Prostate gland (tissue), 2 donors: ENCODE data around the gene PCDHB9. TPM values are rescaled to one million over a fixed set of nuclear protein-coding genes. Genes with fewer than 3 reads are reported as not detected.
"Not testable (repeated sequence)": the region's sequence is repeated elsewhere in the genome, so short reads cannot be mapped to it uniquely, and the experiment has no call there.

Experiments used
- DNase-seq: peaks from one replicate; pipeline ENCODE4 v3.0.0-alpha.2; 2019; ENCODE audit warnings: low spot score
- H3K27ac ChIP-seq, 2 donors: fragments of 200-600 bp; sonication (generic); 2 replicates each; pipeline ENCODE4 v1.5.1; 2017 to 2019
- H3K27me3 ChIP-seq: fragments of 200-600 bp; sonication (generic); replicated peaks from 2 replicates; pipeline ENCODE4 v1.5.1; 2019; ENCODE audit not compliant: insufficient read depth
- H3K36me3 ChIP-seq, 2 donors: fragments of 200-600 bp; sonication (generic); 1 replicate in 1 of 2; 2 replicates in 1 of 2; pipeline versions ENCODE4 v1.5.1 to v1.8.1; 2017 to 2019
- H3K4me1 ChIP-seq: fragments of 200-600 bp; sonication (generic); replicated peaks from 2 replicates; pipeline ENCODE4 v1.5.1; 2019
- H3K4me3 ChIP-seq, 2 donors: fragments of 200-600 bp; sonication (generic); 2 replicates each; pipeline ENCODE4 v1.5.1; 2017 to 2019
- H3K9me3 ChIP-seq: fragments of 200-600 bp; sonication (generic); 2 replicates; pipeline ENCODE4 v1.5.1; 2017
- POLR2A ChIP-seq: fragments of 450-650 bp; IDR thresholded peaks from one replicate; pipeline ENCODE4 v1.6.1; 2016; ENCODE audit warnings: antibody characterized with exemption, mild to moderate bottlenecking
- POLR2AphosphoS5 ChIP-seq: sonication (generic); formaldehyde crosslinking; IDR thresholded peaks from one replicate; pipeline ENCODE4 v1.6.1; 2017; ENCODE audit warnings: antibody characterized with exemption
- WGBS: methylation state at CpG from one replicate; pipeline ENCODE4 v1.1.5; 2018; 5-methylcytosine and 5-hydroxymethylcytosine counted together
- intact Hi-C: fragments of 100-400 bp; cut with DNase I; formaldehyde crosslinking; loops from one replicate; pipeline ENCODE4 v1.14.2; 2022
- total RNA-seq, 2 donors: library from RNA; depleted of rRNA; stranded (reverse); fragments of >200 nt; gene quantifications; one replicate each; pipeline ENCODE4 v1.1.0, GENCODE V29; 2016
- TF ChIP-seq, protein P1 (sequence below), 4 experiments: fragments of 200-600 bp in 2 of 4; fragments of 450-650 bp in 2 of 4; sonication (generic) in 2 of 4; IDR thresholded peaks; 1 replicate in 3 of 4; 2 replicates in 1 of 4; pipeline ENCODE4 v1.5.1; 2016 to 2019; ENCODE audit warnings: antibody characterized with exemption in 4 of 4, mild to moderate bottlenecking in 2 of 4, moderate library complexity in 2 of 4

PCDHB9 gene
- total RNA-seq, 2 donors from 2014 or later: 1.0 to 4.2 TPM

- H3K9me3 ChIP-seq, H3K27me3 ChIP-seq, intact Hi-C loops, H3K4me3 ChIP-seq, H3K36me3 ChIP-seq, H3K27ac ChIP-seq, H3K4me1 ChIP-seq: not testable (repeated sequence)
- TF ChIP-seq, protein P1, sequence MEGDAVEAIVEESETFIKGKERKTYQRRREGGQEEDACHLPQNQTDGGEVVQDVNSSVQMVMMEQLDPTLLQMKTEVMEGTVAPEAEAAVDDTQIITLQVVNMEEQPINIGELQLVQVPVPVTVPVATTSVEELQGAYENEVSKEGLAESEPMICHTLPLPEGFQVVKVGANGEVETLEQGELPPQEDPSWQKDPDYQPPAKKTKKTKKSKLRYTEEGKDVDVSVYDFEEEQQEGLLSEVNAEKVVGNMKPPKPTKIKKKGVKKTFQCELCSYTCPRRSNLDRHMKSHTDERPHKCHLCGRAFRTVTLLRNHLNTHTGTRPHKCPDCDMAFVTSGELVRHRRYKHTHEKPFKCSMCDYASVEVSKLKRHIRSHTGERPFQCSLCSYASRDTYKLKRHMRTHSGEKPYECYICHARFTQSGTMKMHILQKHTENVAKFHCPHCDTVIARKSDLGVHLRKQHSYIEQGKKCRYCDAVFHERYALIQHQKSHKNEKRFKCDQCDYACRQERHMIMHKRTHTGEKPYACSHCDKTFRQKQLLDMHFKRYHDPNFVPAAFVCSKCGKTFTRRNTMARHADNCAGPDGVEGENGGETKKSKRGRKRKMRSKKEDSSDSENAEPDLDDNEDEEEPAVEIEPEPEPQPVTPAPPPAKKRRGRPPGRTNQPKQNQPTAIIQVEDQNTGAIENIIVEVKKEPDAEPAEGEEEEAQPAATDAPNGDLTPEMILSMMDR (IDR thresholded peaks at IDR 0.05): peak in 1 of 4 experiments; percentile 36
- peak; percentile 14 for DNase-seq
- 10% methylated on average over 13 of the region's 18 CpGs for WGBS
Measured at GRCh38 chr5:141213656-141214339, 26.8 kb downstream of the PCDHB9 start, which contains the start of gene PCDHB13. TSS of gene PCDHB13 (plus strand) at chr5:141213919. CDS start at chr5:141214124, 205 bp downstream.

DNA sequence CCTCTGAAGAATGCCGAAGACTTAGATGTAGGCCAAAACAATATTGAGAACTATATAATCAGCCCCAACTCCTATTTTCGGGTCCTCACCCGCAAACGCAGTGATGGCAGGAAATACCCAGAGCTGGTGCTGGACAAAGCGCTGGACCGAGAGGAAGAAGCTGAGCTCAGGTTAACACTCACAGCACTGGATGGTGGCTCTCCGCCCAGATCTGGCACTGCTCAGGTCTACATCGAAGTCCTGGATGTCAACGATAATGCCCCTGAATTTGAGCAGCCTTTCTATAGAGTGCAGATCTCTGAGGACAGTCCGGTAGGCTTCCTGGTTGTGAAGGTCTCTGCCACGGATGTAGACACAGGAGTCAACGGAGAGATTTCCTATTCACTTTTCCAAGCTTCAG is 27.6 kb downstream of the PCDHB9 start:
- H3K4me1 ChIP-seq, H3K27ac ChIP-seq, H3K27me3 ChIP-seq, H3K9me3 ChIP-seq, H3K36me3 ChIP-seq, DNase-seq, intact Hi-C loops, H3K4me3 ChIP-seq: not testable (repeated sequence)
- 58% methylated on average over 12 of the region's 12 CpGs for WGBS

DNA sequence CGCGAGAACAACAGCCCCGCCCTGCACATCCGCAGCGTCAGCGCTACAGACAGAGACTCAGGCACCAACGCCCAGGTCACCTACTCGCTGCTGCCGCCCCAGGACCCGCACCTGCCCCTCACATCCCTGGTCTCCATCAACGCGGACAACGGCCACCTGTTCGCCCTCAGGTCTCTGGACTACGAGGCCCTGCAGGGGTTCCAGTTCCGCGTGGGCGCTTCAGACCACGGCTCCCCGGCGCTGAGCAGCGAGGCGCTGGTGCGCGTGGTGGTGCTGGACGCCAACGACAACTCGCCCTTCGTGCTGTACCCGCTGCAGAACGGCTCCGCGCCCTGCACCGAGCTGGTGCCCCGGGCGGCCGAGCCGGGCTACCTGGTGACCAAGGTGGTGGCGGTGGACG is 28.5 kb downstream of the PCDHB9 start:
- DNase-seq, H3K36me3 ChIP-seq, intact Hi-C loops, H3K9me3 ChIP-seq, H3K27ac ChIP-seq, H3K4me3 ChIP-seq, H3K4me1 ChIP-seq, H3K27me3 ChIP-seq: not testable (repeated sequence)
- 28% methylated on average over 26 of the region's 40 CpGs for WGBS

DNA sequence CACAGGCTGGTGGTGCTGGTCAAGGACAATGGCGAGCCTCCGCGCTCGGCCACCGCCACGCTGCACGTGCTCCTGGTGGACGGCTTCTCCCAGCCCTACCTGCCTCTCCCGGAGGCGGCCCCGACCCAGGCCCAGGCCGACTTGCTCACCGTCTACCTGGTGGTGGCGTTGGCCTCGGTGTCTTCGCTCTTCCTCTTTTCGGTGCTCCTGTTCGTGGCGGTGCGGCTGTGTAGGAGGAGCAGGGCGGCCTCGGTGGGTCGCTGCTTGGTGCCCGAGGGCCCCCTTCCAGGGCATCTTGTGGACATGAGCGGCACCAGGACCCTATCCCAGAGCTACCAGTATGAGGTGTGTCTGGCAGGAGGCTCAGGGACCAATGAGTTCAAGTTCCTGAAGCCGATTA is 29.1 kb downstream of the PCDHB9 start:
- DNase-seq, intact Hi-C loops, H3K4me3 ChIP-seq, H3K9me3 ChIP-seq, H3K36me3 ChIP-seq, H3K4me1 ChIP-seq, H3K27me3 ChIP-seq, H3K27ac ChIP-seq: not testable (repeated sequence)
- 25% methylated on average over 26 of the region's 26 CpGs for whole genome bisulfite sequencing

- no peak for DNase-seq
- Histone ChIP-seq H3K4me3 (peak within 1 kb of the TSS in 1 of 2 donors; percentile 6), H3K27ac (no peak within 1 kb of the TSS), H3K4me1 (no peaks in the 10 kb centered on the region), H3K36me3 (no peaks in the 10 kb centered on the region), H3K27me3 (no peaks in the 10 kb centered on the region), H3K9me3 (no peaks in the 10 kb centered on the region)
- TF ChIP-seq POLR2AphosphoS5 (no peak), POLR2A (no peak)
- TF ChIP-seq, protein P1 (IDR thresholded peaks at IDR 0.05): no peak
- intact Hi-C loops: loop anchor here (10.0 kb wide), 1 partner anchor 342 kb away; no protein-coding TSS in a partner anchor
- WGBS: 22% methylated on average over 15 of the region's 15 CpGs
Measured at GRCh38 chr5:141223112-141223783, 36.3 kb downstream of the PCDHB9 start, which contains the start of gene PCDHB14. TSS of gene PCDHB14 (plus strand) at chr5:141223343. CDS start at chr5:141223506, 163 bp downstream.

DNA sequence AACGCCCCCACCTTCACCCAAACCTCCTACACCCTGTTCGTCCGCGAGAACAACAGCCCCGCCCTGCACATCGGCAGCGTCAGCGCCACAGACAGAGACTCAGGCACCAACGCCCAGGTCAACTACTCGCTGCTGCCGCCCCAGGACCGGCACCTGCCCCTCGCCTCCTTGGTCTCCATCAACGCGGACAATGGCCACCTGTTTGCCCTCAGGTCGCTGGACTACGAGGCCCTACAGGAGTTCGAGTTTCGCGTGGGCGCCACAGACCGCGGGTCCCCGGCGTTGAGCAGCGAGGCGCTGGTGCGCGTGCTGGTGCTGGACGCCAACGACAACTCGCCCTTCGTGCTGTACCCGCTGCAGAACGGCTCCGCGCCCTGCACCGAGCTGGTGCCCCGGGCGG is 37.9 kb downstream of the PCDHB9 start:
- whole genome bisulfite sequencing: 20% methylated on average over 15 of the region's 40 CpGs
- not testable (repeated sequence) for DNase-seq, H3K4me1 ChIP-seq, H3K27me3 ChIP-seq, H3K4me3 ChIP-seq, H3K36me3 ChIP-seq, H3K27ac ChIP-seq, H3K9me3 ChIP-seq
- intact Hi-C loops: loop anchor here (10.0 kb wide), 1 partner anchor 340 kb away; no protein-coding TSS in a partner anchor

DNA sequence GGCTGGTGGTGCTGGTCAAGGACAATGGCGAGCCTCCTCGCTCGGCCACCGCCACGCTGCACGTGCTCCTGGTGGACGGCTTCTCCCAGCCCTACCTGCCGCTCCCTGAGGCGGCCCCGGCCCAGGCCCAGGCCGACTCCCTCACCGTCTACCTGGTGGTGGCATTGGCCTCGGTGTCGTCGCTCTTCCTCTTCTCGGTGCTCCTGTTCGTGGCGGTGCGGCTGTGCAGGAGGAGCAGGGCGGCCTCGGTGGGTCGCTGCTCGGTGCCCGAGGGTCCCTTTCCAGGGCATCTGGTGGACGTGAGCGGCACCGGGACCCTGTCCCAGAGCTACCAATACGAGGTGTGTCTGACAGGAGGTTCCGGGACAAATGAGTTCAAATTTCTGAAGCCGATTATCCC is 38.5 kb downstream of the PCDHB9 start:
- H3K9me3 ChIP-seq: not testable (repeated sequence)
- intact Hi-C loops: loop anchor here (10.0 kb wide), 1 partner anchor 339 kb away; no protein-coding TSS in a partner anchor
- WGBS: 30% methylated on average over 17 of the region's 30 CpGs

More for the DNA sequence above, 38.5 kb downstream of the PCDHB9 start:
- not testable (repeated sequence) for H3K4me1 ChIP-seq, H3K36me3 ChIP-seq, DNase-seq, H3K27me3 ChIP-seq, H3K4me3 ChIP-seq, H3K27ac ChIP-seq
